Bone marrow (tissue), 2 donors: ENCODE data around the gene ADGRL3.

ENCODE experiments used
- DNase-seq, 2 donors: peaks; one replicate each; lab custom pipeline; 2025; lab: John Stamatoyannopoulos, UW

The ADGRL3 gene

GRCh38 chr4:61996943-61997342 lies 796.8 kb downstream of the ADGRL3 start:
- no peak for DNase-seq

GRCh38 chr4:61997831-61998230 lies 797.7 kb downstream of the ADGRL3 start:
- DNase-seq: no peak

GRCh38 chr4:62003695-62004094 lies 803.6 kb downstream of the ADGRL3 start:
- no peak for DNase-seq

GRCh38 chr4:62004881-62005280 lies 804.8 kb downstream of the ADGRL3 start:
- DNase-seq: no peak

GRCh38 chr4:62006108-62006507 lies 806.0 kb downstream of the ADGRL3 start:
- DNase-seq: no peak

GRCh38 chr4:62015043-62015739 lies 815.1 kb downstream of the ADGRL3 start:
- DNase-seq: no peak

GRCh38 chr4:62018537-62018936 lies 818.4 kb downstream of the ADGRL3 start:
- no peak for DNase-seq

GRCh38 chr4:62023633-62024032 lies 823.5 kb downstream of the ADGRL3 start:
- no peak for DNase-seq

GRCh38 chr4:62028745-62029144 lies 828.6 kb downstream of the ADGRL3 start:
- DNase-seq: no peak

GRCh38 chr4:62030958-62031357 lies 830.8 kb downstream of the ADGRL3 start:
- DNase-seq: no peak

GRCh38 chr4:62037571-62037970 lies 837.4 kb downstream of the ADGRL3 start:
- DNase-seq: no peak

GRCh38 chr4:62051332-62051731 lies 851.2 kb downstream of the ADGRL3 start:
- no peak for DNase-seq

- DNase-seq: no peak
Observed at GRCh38 chr4:62053974-62054373, 853.8 kb downstream of the ADGRL3 start.

- no peak for DNase-seq
Observed at GRCh38 chr4:62057031-62057430, 856.9 kb downstream of the ADGRL3 start.

- no peak for DNase-seq
Observed at GRCh38 chr4:62058571-62058970, 858.4 kb downstream of the ADGRL3 start.

- no peak for DNase-seq
Observed at GRCh38 chr4:62070291-62070852, 870.2 kb downstream of the ADGRL3 start.

GRCh38 chr4:62075089-62075488 lies 875.0 kb downstream of the ADGRL3 start:
- DNase-seq: no peak

GRCh38 chr4:62075521-62075920 lies 875.4 kb downstream of the ADGRL3 start:
- DNase-seq: no peak

GRCh38 chr4:62077406-62077805 lies 877.3 kb downstream of the ADGRL3 start:
- DNase-seq: no peak

- no peak for DNase-seq
Observed at GRCh38 chr4:62080431-62080830, 880.3 kb downstream of the ADGRL3 start.

GRCh38 chr4:62087706-62088105 lies 887.6 kb downstream of the ADGRL3 start:
- no peak for DNase-seq

- DNase-seq: no peak
Observed at GRCh38 chr4:62093735-62094134, 893.6 kb downstream of the ADGRL3 start.

- no peak for DNase-seq
Observed at GRCh38 chr4:62096881-62097280, 896.8 kb downstream of the ADGRL3 start.

- no peak for DNase-seq
Observed at GRCh38 chr4:62115216-62115615, 915.1 kb downstream of the ADGRL3 start.
